HepG2 (cell line): Measurements from ENCODE around the gene ANO6. TPM values are rescaled to one million over a fixed set of nuclear protein-coding genes. Genes with fewer than 3 reads are reported as not detected.

Experiments
- ATAC-seq: fragments of 200-7000 bp; cut with Tn5 transposase; 3 replicates; pipeline ENCODE4 v1.9.1; 2020; ENCODE audit warnings: mild to moderate bottlenecking, moderate library complexity
- BruUV-seq: library from RNA; stranded (reverse); fragments of 400-500 nt; replicated peaks from 2 replicates; lab custom pipeline; 2021; lab: Mats Ljungman, UMichigan
- CTCF ChIA-PET: fragments of 300-600 bp; formaldehyde crosslinking; extraction: SDS; loops from one replicate; lab custom pipeline; 2021; ENCODE audit warnings: low total read pairs, inconsistent platforms, low intra/inter-chr PET ratio; lab: Yijun Ruan, JAX
- POLR2A ChIA-PET: fragments of 350-600 bp; sonication (Branson Sonifier 250); formaldehyde crosslinking; loops from one replicate; lab custom pipeline; 2020; ENCODE audit warnings: antibody characterized with exemption, inconsistent platforms; lab: Yijun Ruan, JAX
- DNase-seq: peaks from one replicate; pipeline ENCODE4 v3.0.0-alpha.2; 2015; ENCODE audit warnings: low spot score
- FAIRE-seq: peaks from 3 replicates; lab custom pipeline; 2011; peaks lifted over from hg19 to GRCh38; lab: Jason Lieb, UNC
- H2AFZ ChIP-seq: one replicate; pipeline ENCODE4 v1.6.1; 2011; ENCODE audit warnings: low read length, inconsistent platforms
- H3K27ac ChIP-seq: fragments of 300-600 bp; 3 replicates; pipeline ENCODE4 v1.8.0; 2011; ENCODE audit warnings: mixed run types, mild to moderate bottlenecking, mixed read lengths, low read length, inconsistent platforms; ENCODE audit not compliant: insufficient read depth; ENCODE audit errors: extremely low read length
- H3K27me3 ChIP-seq, 2 experiments: fragments of 200-600 bp in 1 of 2; 2 replicates in 1 of 2; 3 replicates in 1 of 2; pipeline versions ENCODE4 v1.6.0 to v1.8.0; 2011; ENCODE audit warnings: low read length in 2 of 2, mild to moderate bottlenecking in 2 of 2, moderate library complexity in 2 of 2, inconsistent platforms in 1 of 2; ENCODE audit not compliant: insufficient read depth in 2 of 2, control insufficient read depth in 1 of 2
- H3K36me3 ChIP-seq, 2 experiments: fragments of 200-600 bp in 1 of 2; replicated peaks in 1 of 2; 2 replicates in 1 of 2; 3 replicates in 1 of 2; pipeline versions ENCODE4 v1.5.1 to v1.8.0; 2011; ENCODE audit warnings: low read length in 2 of 2, inconsistent platforms in 1 of 2; ENCODE audit not compliant: insufficient read depth in 2 of 2, control insufficient read depth in 1 of 2
- H3K4me1 ChIP-seq: 2 replicates; pipeline ENCODE4 v1.5.1; 2012; ENCODE audit warnings: low read length, inconsistent platforms; ENCODE audit not compliant: insufficient read depth
- H3K4me2 ChIP-seq: 2 replicates; pipeline ENCODE4 v1.6.0; 2011; ENCODE audit warnings: low read depth, low read length, inconsistent platforms
- H3K4me3 ChIP-seq, 3 experiments: fragments of 200-600 bp in 1 of 3; sonication (generic), shearing (Covaris generic) in 1 of 3; replicated peaks in 1 of 3; 2 replicates each; pipeline ENCODE4 v1.5.1; 2011 to 2016; ENCODE audit warnings: low read length in 3 of 3, inconsistent platforms in 2 of 3, low read depth in 2 of 3, mild to moderate bottlenecking in 2 of 3, control low read depth in 1 of 3, mixed read lengths in 1 of 3; ENCODE audit not compliant: insufficient read depth in 1 of 3
- H3K79me2 ChIP-seq: one replicate; pipeline ENCODE4 v1.6.1; 2011; ENCODE audit warnings: low read length, inconsistent platforms; ENCODE audit not compliant: insufficient read depth
- H3K9ac ChIP-seq: 2 replicates; pipeline ENCODE4 v1.6.0; 2011; ENCODE audit warnings: mild to moderate bottlenecking, low read depth, low read length, inconsistent platforms; ENCODE audit not compliant: insufficient read depth
- H3K9me3 ChIP-seq: 2 replicates; pipeline ENCODE4 v1.5.1; 2012; ENCODE audit warnings: mild to moderate bottlenecking, low read length
- H4K20me1 ChIP-seq: 2 replicates; pipeline ENCODE4 v1.6.0; 2011; ENCODE audit warnings: inconsistent platforms, mild to moderate bottlenecking, low read length, moderate library complexity; ENCODE audit not compliant: insufficient read depth
- FOXK2 ChIP-seq: fragments of 450-650 bp; IDR thresholded peaks from 2 replicates; pipeline ENCODE4 v1.6.1; 2016
- HDAC2 ChIP-seq: sonication (generic); formaldehyde crosslinking; IDR thresholded peaks from 2 replicates; pipeline ENCODE4 v1.4.0; 2020; ENCODE audit warnings: missing genetic modification reagents
- RFXANK ChIP-seq: IDR thresholded peaks from 2 replicates; pipeline ENCODE4 v1.6.1; 2016
- SNAPC4 ChIP-seq: sonication (generic); formaldehyde crosslinking; IDR thresholded peaks from 2 replicates; pipeline ENCODE4 v1.4.0; 2020; ENCODE audit warnings: mild to moderate bottlenecking, missing genetic modification reagents
- ZFP91 ChIP-seq: sonication (generic); formaldehyde crosslinking; IDR thresholded peaks from 2 replicates; pipeline ENCODE4 v1.9.0; 2022; ENCODE audit warnings: missing genetic modification reagents, mild to moderate bottlenecking, borderline replicate concordance
- ZNF235 ChIP-seq: sonication (generic); formaldehyde crosslinking; IDR thresholded peaks from 2 replicates; pipeline ENCODE4 v1.8.1; 2023; ENCODE audit warnings: mild to moderate bottlenecking, missing genetic modification reagents, borderline replicate concordance
- ZNF30 ChIP-seq: sonication (generic); formaldehyde crosslinking; IDR thresholded peaks from 2 replicates; pipeline ENCODE4 v1.5.0; 2020; ENCODE audit warnings: mild to moderate bottlenecking, missing genetic modification reagents
- ZNF709 ChIP-seq: sonication (generic); formaldehyde crosslinking; IDR thresholded peaks from 2 replicates; pipeline ENCODE4 v1.5.0; 2020; ENCODE audit warnings: mild to moderate bottlenecking, missing genetic modification reagents
- WGBS: methylation state at CpG from one replicate; pipeline ENCODE4 v1.1.6; 2017; ENCODE audit warnings: low lambda C conversion rate; 5-methylcytosine and 5-hydroxymethylcytosine counted together
- in situ Hi-C: cut with HindIII; loops from 2 replicates; pipeline ENCODE4 v1.10.0; 2017; ENCODE audit warnings: low pct_unique_long_range_greater_than_20kb; ENCODE audit not compliant: extremely low pct_ligation_motif_present
- intact Hi-C: fragments of 100-400 bp; cut with micrococcal nuclease; formaldehyde crosslinking; loops from one replicate; pipeline ENCODE4 v1.10.0; 2022; ENCODE audit not compliant: unreplicated experiment
- polyA plus RNA-seq, 8 experiments: library from polyadenylated mRNA; depleted of rRNA in 3 of 8; stranded (reverse) in 7 of 8; unstranded in 1 of 8; fragments of >200 nt; fragmentation: Illumina TruSeq in 4 of 8; extraction: Trizol in 4 of 8; gene quantifications; 2 replicates each; pipeline versions ENCODE4 v1.2.1 to v1.2.3, GENCODE V29; 2011 to 2016; ENCODE audit warnings: low read depth in 4 of 8, missing spikeins in 1 of 8, mixed read lengths in 1 of 8; ENCODE audit not compliant: insufficient read depth in 1 of 8
- total RNA-seq, 5 experiments: library from RNA; depleted of rRNA; stranded (reverse); fragments of >200 nt; fragmentation: Illumina TruSeq; extraction: Trizol; gene quantifications; 2 replicates each; pipeline ENCODE4 v1.2.3, GENCODE V29; 2016; ENCODE audit warnings: low read depth in 1 of 5
- TF ChIP-seq, protein P1 (sequence below): sonication (generic); formaldehyde crosslinking; IDR thresholded peaks from 2 replicates; pipeline ENCODE4 v1.8.1; 2023; ENCODE audit warnings: mild to moderate bottlenecking, moderate library complexity, missing genetic modification reagents
- TF ChIP-seq, protein P2 (sequence below): IDR thresholded peaks from 2 replicates; pipeline ENCODE4 v1.6.1; 2018; ENCODE audit warnings: missing genetic modification reagents
- TF ChIP-seq, protein P3 (sequence below): sonication (generic); formaldehyde crosslinking; IDR thresholded peaks from 2 replicates; pipeline ENCODE4 v1.5.1; 2020; ENCODE audit warnings: mild to moderate bottlenecking, missing genetic modification reagents, moderate library complexity

ANO6 gene
- total and polyA plus RNA-seq, 2 of the 13 experiments (the other 11 are each of a cell fraction or from before 2014, with no cell fraction given), result 37.8 to 57.1 TPM

DNA sequence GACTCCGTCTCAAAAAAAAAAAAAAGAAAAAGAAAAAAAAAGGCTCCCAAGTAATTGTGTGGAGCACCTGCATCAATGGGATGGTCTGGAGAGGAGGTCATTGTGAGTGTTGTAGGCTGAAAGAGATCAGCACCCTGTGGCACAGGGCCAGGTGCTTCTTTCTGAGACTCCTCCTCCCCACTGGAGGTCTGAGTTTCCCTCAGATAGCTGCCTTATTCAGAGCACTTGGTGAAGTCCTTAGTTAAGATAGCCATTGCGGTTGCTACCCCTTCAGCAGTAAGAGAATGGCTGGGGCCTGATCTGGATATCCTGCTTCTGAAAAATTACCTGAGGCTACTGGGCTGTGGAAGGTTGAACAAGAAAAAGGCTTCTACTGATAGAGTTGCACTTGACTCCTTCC, 69.8 kb downstream of the ANO6 start:
- H3K79me2 ChIP-seq, result no peaks in the 10 kb centered on the region
- DNase-seq, result no peak
- ATAC-seq, result no peak
- H2AFZ ChIP-seq, result no peak overlapping the region
- in situ Hi-C loops (no loop called here), intact Hi-C loops (no loop called here)
- peaks cover 3% of the 10 kb centered on the region in 2 experiments; a peak in 1 of 5 replicates for H3K36me3 ChIP-seq
- WGBS, result 100% methylated on average over 2 of the region's 2 CpGs
- H3K27me3 ChIP-seq, result no peaks in the 10 kb centered on the region
- FAIRE-seq, result no peak
- POLR2A ChIA-PET, result no interaction called here
- no peak overlapping the region for H3K9ac ChIP-seq
- H3K4me2 ChIP-seq, result no peak overlapping the region
- no peaks in the 10 kb centered on the region for H4K20me1 ChIP-seq
- no peaks in the 10 kb centered on the region for H3K9me3 ChIP-seq
- no peak overlapping the region for H3K27ac ChIP-seq
- no peak overlapping the region for H3K4me3 ChIP-seq
- CTCF ChIA-PET, result no interaction called here
- H3K4me1 ChIP-seq, result peaks cover 24% of the 10 kb centered on the region
- no TSS peak for BruUV-seq
- TF ChIP-seq, protein P1, sequence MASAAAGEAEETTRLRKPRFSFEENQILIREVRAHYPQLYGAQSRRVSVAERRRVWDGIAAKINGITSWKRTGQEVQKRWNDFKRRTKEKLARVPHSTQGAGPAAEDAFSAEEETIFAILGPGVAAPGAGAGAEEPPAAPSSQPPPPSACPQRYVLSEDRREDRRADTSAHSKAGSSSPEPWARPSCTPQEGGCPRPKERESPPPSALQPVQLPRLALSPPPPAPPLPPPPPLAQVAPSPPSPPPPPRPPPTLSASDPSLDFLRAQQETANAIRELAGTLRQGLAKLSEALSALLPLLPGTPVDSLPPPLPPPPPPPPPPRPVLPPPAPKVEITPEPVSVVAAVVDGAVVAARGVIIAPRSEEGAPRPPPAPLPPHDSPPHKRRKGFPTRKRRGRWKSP (CRISPR knock-in tag), result no peak
- TF ChIP-seq, protein P2, sequence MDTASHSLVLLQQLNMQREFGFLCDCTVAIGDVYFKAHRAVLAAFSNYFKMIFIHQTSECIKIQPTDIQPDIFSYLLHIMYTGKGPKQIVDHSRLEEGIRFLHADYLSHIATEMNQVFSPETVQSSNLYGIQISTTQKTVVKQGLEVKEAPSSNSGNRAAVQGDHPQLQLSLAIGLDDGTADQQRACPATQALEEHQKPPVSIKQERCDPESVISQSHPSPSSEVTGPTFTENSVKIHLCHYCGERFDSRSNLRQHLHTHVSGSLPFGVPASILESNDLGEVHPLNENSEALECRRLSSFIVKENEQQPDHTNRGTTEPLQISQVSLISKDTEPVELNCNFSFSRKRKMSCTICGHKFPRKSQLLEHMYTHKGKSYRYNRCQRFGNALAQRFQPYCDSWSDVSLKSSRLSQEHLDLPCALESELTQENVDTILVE, result no peak
- TF ChIP-seq, protein P3, sequence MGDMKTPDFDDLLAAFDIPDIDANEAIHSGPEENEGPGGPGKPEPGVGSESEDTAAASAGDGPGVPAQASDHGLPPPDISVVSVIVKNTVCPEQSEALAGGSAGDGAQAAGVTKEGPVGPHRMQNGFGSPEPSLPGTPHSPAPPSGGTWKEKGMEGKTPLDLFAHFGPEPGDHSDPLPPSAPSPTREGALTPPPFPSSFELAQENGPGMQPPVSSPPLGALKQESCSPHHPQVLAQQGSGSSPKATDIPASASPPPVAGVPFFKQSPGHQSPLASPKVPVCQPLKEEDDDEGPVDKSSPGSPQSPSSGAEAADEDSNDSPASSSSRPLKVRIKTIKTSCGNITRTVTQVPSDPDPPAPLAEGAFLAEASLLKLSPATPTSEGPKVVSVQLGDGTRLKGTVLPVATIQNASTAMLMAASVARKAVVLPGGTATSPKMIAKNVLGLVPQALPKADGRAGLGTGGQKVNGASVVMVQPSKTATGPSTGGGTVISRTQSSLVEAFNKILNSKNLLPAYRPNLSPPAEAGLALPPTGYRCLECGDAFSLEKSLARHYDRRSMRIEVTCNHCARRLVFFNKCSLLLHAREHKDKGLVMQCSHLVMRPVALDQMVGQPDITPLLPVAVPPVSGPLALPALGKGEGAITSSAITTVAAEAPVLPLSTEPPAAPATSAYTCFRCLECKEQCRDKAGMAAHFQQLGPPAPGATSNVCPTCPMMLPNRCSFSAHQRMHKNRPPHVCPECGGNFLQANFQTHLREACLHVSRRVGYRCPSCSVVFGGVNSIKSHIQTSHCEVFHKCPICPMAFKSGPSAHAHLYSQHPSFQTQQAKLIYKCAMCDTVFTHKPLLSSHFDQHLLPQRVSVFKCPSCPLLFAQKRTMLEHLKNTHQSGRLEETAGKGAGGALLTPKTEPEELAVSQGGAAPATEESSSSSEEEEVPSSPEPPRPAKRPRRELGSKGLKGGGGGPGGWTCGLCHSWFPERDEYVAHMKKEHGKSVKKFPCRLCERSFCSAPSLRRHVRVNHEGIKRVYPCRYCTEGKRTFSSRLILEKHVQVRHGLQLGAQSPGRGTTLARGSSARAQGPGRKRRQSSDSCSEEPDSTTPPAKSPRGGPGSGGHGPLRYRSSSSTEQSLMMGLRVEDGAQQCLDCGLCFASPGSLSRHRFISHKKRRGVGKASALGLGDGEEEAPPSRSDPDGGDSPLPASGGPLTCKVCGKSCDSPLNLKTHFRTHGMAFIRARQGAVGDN (CRISPR knock-in tag), result no peak
- TF ChIP-seq ZNF709 (CRISPR knock-in tag), result no peak
- no peak for TF ChIP-seq ZFP91 (CRISPR knock-in tag)
- no peak for TF ChIP-seq RFXANK (CRISPR knock-in tag)
- no peak for TF ChIP-seq ZNF235 (CRISPR knock-in tag)
- no peak for TF ChIP-seq FOXK2
- TF ChIP-seq HDAC2 (CRISPR knock-in tag), result no peak
- TF ChIP-seq ZNF30 (CRISPR knock-in tag), result no peak
- no peak for TF ChIP-seq SNAPC4 (CRISPR knock-in tag)
